Stimulated activated naive CD4-positive, alpha-beta T cell (primary cell): Measurements from ENCODE around the gene LRP1.

Experiments
- DNase-seq, 6 experiments: peaks; one replicate each; lab custom pipeline; 2025; lab: John Stamatoyannopoulos, UW

LRP1 gene

DNA sequence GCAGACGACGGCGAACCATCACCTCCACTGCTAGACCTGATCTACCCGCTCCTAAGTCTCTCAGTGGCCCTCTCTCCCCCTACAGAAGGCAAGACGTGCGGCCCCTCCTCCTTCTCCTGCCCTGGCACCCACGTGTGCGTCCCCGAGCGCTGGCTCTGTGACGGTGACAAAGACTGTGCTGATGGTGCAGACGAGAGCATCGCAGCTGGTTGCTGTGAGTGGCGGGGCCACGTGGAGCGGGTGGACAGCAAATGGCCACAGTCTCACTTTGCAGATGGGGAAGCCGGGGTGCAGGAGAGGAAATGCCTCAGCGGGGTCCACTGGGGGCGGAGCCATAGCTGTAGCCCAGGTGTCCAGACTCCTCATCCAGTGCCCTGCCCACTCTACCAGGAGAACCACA, 66.9 kb downstream of the LRP1 start:
- no peak for DNase-seq

DNA sequence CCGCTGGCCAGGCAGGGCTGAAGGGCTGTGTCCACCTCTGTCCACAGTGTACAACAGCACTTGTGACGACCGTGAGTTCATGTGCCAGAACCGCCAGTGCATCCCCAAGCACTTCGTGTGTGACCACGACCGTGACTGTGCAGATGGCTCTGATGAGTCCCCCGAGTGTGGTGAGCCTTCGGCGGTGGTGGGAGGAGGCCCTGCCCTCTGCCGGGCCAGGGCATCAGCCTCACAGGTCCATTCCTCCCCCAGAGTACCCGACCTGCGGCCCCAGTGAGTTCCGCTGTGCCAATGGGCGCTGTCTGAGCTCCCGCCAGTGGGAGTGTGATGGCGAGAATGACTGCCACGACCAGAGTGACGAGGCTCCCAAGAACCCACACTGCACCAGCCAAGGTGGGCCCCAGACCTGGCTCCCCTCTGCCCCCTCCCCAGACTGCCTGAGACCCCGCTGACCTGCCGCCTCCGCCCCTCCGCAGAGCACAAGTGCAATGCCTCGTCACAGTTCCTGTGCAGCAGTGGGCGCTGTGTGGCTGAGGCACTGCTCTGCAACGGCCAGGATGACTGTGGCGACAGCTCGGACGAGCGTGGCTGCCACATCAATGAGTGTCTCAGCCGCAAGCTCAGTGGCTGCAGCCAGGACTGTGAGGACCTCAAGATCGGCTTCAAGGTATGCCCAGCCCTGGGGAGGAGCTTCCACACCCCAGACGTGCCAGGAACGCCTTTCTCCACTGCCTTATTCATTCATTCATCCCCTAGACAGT, 67.5 kb downstream of the LRP1 start:
- DNase-seq = no peak

DNA sequence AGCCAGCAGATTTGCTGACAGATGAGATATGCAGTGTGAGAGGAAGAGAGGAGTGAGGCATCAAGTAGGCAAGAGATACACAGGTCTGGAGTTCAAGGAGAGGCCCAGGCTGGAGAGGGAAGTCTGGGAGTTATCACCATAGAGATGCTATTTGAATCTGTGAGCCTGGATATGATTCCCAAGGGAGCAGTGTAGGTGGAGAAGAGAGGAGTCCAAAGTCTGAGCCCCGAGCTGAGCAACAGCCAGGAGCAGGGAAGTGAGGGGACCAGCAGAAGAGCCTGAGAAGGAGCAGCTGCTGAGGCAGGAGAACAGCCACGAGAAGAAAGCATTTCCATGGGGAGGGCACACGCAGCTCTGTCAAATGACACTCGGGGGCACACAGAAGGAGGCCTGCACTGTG, 68.2 kb downstream of the LRP1 start:
- no peak for DNase-seq

DNA sequence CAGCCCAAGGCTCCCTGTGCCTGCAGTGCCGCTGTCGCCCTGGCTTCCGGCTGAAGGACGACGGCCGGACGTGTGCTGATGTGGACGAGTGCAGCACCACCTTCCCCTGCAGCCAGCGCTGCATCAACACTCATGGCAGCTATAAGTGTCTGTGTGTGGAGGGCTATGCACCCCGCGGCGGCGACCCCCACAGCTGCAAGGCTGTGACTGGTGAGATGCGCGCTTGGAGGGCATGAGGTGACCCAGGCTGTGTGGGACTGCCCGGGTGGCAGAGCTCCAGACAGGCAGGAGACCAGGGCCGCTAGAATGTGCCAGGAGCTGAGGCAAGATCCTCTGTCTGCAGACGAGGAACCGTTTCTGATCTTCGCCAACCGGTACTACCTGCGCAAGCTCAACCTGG, 68.7 kb downstream of the LRP1 start:
- DNase-seq = no peak

DNA sequence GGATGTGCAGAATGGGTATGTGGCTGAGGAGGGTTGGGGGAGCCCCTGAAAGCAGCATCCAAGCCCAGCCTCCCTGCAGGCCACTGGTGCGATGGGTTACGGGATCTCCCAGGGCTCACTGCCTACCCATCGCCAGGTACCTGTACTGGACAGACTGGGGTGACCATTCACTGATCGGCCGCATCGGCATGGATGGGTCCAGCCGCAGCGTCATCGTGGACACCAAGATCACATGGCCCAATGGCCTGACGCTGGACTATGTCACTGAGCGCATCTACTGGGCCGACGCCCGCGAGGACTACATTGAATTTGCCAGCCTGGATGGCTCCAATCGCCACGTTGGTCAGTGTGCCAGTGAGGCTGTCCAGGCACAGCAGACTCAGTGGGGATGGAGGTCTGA, 70.0 kb downstream of the LRP1 start:
- no peak for DNase-seq

DNA sequence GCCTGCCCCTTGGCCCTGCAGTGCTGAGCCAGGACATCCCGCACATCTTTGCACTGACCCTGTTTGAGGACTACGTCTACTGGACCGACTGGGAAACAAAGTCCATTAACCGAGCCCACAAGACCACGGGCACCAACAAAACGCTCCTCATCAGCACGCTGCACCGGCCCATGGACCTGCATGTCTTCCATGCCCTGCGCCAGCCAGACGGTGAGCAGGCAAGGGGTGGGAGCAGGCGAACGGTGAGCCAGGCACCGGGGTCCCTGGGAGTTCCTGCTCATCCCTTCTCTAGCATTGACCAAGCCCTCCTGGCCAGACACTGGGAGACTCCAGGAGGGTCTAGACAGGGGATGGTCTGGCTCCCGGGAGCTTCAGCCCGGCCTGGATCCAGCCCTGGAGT, 70.9 kb downstream of the LRP1 start:
- DNase-seq = no peak

DNA sequence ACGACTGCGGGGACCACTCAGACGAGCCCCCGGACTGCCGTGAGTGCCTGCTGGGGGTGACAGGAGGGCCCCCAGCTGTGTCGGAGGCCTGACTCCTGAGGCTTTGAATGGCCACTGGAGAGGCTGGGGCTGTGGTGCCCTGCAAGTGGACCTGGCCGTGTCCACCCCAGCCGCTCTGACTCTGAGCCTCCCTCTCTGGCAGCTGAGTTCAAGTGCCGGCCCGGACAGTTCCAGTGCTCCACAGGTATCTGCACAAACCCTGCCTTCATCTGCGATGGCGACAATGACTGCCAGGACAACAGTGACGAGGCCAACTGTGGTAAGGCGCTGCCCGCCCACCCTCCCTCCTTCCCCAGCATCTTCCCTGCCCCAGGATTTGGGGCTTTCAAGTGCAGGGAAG, 72.2 kb downstream of the LRP1 start:
- DNase-seq = no peak

DNA sequence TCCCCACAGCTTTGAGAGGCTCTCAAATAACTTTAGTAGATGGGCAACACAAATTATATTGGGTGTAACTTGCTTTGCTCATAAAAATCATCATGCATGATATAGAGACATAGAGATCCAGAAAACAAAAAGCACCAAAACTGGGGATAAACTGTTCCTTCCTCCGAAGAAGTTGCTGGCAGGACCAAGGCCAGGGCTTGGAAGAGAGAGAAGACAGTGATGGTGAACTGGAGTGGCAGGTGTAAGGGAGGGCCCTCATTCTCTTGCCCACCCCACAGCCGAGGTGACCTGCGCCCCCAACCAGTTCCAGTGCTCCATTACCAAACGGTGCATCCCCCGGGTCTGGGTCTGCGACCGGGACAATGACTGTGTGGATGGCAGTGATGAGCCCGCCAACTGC, 72.9 kb downstream of the LRP1 start:
- no peak for DNase-seq

DNA sequence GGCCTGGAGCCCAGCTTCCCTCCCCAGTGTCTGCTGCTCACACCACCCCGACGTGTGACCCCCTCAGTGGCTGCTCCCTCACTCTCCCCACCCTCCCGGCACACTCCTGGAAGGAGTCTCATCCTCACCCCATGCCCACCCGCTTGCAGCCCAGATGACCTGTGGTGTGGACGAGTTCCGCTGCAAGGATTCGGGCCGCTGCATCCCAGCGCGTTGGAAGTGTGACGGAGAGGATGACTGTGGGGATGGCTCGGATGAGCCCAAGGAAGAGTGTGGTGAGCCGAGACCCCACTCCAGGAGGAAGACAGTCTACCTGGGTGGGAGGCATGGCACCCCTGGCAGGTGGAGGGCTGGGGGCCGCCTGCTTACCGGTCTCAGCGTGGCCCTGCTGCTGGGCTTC, 73.3 kb downstream of the LRP1 start:
- no peak for DNase-seq

DNA sequence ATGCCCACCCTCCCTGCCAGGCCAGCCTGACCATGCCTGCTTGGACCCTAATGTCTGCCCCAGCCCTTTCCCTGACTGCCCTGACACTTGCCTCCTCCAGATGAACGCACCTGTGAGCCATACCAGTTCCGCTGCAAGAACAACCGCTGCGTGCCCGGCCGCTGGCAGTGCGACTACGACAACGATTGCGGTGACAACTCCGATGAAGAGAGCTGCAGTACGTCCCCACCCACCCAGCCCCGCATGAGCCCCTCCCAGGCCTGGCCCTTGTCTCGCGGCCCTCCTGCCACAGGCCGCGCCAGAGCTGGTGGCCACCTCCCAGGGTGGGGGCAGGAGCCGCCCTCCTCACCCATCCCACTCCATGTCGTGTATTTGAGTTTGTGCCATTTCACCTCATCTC, 74.0 kb downstream of the LRP1 start:
- no peak for DNase-seq

DNA sequence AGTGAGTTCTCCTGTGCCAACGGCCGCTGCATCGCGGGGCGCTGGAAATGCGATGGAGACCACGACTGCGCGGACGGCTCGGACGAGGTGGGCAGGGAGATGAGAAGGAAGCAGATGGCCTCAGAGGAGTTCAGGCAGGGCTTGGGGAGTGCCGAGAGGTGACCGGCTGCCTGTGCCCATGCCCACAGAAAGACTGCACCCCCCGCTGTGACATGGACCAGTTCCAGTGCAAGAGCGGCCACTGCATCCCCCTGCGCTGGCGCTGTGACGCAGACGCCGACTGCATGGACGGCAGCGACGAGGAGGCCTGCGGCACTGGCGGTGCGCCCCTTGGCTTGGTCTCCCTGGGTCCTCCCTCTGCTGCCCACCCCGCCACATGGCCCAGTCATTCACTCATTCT, 74.9 kb downstream of the LRP1 start:
- DNase-seq = no peak

DNA sequence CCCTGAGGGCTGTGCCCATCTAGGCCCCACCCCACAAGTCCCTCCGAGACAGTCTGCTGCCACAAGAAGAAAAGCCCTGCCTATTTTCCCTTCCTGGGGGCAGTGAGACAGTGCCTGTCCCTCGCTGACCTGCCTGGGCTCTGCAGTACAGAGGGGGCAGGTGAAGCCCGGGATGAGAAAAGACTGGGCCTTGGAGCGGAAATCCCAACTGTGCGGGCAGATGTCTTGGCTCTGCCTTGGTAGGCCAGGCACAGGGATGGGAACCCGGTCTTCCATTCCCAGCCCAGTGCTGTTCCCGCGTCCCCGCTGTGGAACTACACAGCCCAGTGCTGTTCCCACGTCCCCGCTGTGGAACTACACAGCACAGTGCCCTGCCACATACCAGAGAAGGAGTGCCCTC, 75.5 kb downstream of the LRP1 start:
- DNase-seq = no peak

DNA sequence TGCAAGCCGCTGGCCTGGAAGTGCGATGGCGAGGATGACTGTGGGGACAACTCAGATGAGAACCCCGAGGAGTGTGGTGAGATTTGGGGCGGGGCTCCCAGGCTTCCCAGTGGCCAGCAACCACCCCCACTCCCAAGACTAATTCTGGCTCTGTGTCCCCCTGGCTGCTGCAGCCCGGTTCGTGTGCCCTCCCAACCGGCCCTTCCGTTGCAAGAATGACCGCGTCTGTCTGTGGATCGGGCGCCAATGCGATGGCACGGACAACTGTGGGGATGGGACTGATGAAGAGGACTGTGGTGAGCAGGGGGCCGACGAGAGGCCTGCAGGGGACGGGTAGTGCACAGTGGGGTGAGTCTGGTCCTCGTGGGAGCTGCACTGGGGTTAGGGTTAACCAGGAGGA, 76.2 kb downstream of the LRP1 start:
- DNase-seq = no peak

DNA sequence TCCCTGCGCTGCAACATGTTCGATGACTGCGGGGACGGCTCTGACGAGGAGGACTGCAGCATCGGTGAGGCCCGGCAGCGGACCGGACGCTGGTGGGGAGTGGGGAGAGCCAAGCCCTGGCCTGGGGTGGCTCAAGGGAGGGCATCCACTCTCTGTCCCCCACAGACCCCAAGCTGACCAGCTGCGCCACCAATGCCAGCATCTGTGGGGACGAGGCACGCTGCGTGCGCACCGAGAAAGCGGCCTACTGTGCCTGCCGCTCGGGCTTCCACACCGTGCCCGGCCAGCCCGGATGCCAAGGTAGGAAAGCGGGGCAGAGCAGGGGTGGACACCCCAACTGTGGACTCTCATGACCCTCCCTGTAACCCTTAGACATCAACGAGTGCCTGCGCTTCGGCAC, 76.9 kb downstream of the LRP1 start:
- DNase-seq = no peak

DNA sequence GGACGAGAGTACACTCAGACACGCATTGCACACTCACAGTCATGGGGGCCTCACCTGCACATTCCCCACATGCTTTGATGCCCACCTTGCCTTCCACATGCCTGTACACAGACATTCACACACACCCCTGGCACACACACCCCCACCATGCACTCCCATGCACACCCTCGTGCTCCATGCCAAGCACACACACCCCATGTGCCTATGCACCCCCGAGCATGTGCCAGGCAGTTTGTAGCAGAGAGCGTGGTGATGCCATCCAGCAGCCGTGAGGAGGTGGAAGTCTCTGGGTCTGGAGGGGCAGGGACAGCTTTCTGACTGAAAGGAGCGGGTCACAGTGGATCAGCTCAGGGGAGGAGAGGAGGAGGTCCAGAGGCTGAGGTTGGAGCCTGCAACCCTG, 77.6 kb downstream of the LRP1 start:
- no peak for DNase-seq

DNA sequence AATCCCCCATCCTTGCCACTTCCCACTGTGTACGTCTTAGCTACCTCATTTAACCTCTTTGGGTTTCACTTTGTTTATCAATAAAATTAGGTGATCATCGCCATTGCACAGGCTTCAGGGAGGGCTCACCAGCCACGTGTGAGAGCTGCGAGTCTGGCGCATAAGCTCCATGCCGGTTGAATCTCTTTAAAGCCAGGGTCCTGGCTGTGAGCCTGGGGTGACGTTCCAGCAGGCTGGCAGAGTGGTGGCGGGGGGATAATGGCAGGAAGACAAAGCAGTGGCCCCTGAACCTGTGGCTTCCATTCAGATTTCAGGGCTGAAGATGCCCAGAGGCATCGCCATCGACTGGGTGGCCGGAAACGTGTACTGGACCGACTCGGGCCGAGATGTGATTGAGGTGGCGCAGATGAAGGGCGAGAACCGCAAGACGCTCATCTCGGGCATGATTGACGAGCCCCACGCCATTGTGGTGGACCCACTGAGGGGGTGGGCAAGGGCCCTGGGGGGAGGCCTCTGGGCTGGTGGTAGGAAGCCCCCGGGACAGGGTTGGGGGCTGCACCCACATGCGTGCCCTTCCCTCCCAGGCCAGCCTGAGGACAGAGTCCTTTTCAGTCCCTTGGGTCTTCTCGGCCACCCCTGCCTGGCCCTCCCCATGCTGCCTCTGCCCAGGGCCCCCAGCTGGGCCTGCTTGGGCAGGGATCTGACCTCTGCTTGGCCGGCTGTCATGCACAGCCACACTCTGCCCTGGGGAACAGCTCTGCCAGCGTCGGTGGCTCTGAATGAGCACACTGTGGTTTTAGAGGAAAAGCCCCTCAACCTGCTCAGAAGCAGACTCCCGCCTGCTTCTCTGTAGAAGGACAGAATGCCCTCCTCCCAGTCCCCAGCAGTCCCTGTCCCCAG, 79.7 kb downstream of the LRP1 start:
- DNase-seq = no peak

DNA sequence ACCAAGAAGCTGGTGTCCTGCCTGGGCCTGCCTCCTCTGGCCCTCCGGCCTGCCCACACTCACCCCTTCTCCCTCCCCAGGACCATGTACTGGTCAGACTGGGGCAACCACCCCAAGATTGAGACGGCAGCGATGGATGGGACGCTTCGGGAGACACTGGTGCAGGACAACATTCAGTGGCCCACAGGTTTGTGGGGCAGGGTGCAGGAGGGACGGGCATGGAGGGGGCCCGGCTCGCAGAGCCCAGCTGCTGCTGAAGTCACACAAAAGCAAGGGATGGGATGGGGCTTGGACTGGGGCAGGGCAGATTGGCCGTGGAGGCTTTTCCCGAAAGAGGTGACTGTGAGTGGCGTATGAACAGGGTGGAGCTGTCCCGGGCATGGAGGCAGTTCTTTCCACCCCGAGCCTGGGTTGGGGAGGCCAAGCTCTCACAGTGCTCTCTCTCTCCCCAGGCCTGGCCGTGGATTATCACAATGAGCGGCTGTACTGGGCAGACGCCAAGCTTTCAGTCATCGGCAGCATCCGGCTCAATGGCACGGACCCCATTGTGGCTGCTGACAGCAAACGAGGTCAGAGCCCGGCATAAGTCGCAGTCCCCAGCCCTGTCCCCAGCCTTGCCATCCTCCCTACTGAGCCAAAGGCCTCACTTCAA, 80.5 kb downstream of the LRP1 start:
- no peak for DNase-seq

DNA sequence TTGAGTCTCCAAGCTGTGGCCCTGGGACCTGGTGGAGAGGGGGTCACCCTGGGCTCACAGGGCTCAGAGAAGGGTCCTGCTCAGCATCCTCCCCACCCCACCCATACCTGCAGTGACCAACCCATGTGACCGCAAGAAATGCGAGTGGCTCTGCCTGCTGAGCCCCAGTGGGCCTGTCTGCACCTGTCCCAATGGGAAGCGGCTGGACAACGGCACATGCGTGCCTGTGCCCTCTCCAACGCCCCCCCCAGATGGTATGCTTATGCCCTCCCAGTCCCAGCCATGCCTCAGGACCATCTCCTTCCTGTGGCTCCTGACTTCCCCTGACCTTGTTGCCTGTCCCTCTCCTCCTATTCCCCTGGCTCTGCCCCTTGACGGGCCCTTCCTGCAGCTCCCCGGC, 81.6 kb downstream of the LRP1 start:
- no peak for DNase-seq

DNA sequence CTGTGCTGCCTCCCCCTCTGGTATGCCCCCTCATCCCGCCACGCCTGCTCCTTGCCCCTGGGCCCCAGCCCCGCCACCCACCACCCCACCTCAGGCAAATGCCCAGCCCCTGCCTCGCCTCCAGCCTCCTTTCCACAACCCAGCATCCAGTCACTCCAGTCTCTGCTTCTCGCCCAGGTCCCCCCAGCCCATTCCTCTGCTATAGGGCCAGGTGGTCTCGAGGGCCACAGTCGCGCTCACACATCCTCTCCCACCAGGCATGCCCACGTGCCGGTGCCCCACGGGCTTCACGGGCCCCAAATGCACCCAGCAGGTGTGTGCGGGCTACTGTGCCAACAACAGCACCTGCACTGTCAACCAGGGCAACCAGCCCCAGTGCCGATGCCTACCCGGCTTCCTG, 82.2 kb downstream of the LRP1 start:
- no peak for DNase-seq

DNA sequence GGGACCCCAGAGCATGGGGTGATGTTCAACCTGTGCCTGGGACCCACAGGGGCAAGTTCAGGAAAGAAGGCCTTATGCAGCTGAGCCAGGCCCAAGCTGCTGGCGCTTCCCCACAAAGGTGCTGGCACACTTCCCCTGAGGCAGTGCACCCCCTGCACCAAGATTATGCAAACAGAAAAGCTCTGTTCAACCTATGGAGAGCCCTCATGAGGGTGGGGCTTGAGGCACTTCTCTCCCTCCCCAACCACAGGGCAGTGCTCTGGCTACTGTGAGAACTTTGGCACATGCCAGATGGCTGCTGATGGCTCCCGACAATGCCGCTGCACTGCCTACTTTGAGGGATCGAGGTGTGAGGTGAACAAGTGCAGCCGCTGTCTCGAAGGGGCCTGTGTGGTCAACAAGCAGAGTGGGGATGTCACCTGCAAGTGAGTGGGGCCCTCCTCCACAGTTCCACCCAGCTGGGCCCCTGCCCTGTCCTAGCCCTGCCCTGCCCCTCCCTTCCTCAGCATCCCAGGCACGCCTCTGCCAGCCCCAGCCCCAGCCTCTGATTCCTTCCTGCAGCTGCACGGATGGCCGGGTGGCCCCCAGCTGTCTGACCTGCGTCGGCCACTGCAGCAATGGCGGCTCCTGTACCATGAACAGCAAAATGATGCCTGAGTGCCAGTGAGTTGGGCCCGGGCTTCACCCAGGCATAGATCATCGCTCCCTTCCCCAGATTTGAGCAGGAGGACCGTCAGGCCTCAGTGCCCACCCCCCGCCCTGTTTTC, 82.8 kb downstream of the LRP1 start:
- no peak for DNase-seq

DNA sequence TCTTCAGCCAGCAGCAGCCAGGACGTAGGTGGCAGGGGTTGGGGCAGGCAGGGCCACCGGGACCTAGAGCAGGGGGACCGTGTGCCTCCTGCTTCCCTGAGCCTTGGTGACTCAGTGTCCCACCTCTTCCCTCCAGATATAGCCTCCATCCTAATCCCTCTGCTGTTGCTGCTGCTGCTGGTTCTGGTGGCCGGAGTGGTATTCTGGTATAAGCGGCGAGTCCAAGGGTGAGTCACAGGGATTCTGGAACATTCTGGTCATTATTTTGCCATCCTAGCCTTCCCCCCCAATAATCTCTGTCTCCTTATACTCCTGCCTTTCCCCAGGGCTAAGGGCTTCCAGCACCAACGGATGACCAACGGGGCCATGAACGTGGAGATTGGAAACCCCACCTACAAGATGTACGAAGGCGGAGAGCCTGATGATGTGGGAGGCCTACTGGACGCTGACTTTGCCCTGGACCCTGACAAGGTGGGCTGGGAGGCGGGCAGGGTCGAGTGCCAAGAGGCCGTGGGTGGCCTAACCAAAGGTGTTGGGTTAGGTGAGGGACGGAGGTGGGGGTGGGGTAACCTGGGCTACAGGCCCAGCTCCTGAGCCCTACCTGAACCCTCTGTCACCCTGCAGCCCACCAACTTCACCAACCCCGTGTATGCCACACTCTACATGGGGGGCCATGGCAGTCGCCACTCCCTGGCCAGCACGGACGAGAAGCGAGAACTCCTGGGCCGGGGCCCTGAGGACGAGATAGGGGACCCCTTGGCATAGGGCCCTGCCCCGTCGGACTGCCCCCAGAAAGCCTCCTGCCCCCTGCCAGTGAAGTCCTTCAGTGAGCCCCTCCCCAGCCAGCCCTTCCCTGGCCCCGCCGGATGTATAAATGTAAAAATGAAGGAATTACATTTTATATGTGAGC, 83.8 kb downstream of the LRP1 start:
- DNase-seq = no peak
